Peyer's patch (tissue), 4 donors: ENCODE measurements around the gene GAL3ST1.

ENCODE experiments used
- CTCF ChIP-seq, 6 experiments: fragments of 450-650 bp in 4 of 6; fragments of 200-600 bp in 2 of 6; sonication (generic) in 1 of 6; IDR thresholded peaks; one replicate each; pipeline ENCODE4 v1.5.1; 2017 to 2019; ENCODE audit warnings: antibody characterized with exemption in 6 of 6, mild to moderate bottlenecking in 3 of 6, moderate library complexity in 1 of 6
- POLR2A ChIP-seq, 2 donors: fragments of 450-650 bp; IDR thresholded peaks; one replicate each; pipeline ENCODE4 v1.5.1; 2017; ENCODE audit warnings: antibody characterized with exemption in 2 of 2, mild to moderate bottlenecking in 2 of 2, moderate library complexity in 2 of 2

GRCh38 chr22:30573594-30574094 lies 821 bp downstream of the GAL3ST1 start:
- TF ChIP-seq CTCF (IDR thresholded peaks at IDR 0.05), result no peak
- TF ChIP-seq POLR2A (IDR thresholded peaks at IDR 0.05), result no peak
